Omental fat pad (tissue), 4 donors: Measurements from ENCODE around the gene ALG2. TPM values are rescaled to one million over a fixed set of nuclear protein-coding genes. Genes with fewer than 3 reads are reported as not detected.
A peak's percentile ranks its signal among the peaks of the same experiment; 100 is the strongest.

Source experiments
- ATAC-seq: fragments of 150-250 bp; one replicate; pipeline ENCODE4 v1.9.1; 2016; ENCODE audit warnings: mild to moderate bottlenecking, moderate library complexity; ENCODE audit not compliant: low FRiP score
- DNase-seq: peaks from one replicate; pipeline ENCODE4 v3.0.0-alpha.2; 2019; ENCODE audit warnings: low spot score
- total RNA-seq, 4 donors: library from RNA; depleted of rRNA; stranded (reverse); fragments of >200 nt; gene quantifications; one replicate each; pipeline ENCODE4 v1.1.0, GENCODE V29; 2016
- TF ChIP-seq, protein P1 (sequence below), 3 donors: fragments of 450-650 bp; IDR thresholded peaks; one replicate each; pipeline ENCODE4 v1.5.1; 2016 to 2017; ENCODE audit warnings: antibody characterized with exemption in 3 of 3, mild to moderate bottlenecking in 3 of 3, moderate library complexity in 2 of 3

The ALG2 gene
- total RNA-seq, 4 donors from 2014 or later, result 29.6 to 62.9 (median 44.5) TPM

- DNase-seq, result no peak
- TF ChIP-seq, protein P1, sequence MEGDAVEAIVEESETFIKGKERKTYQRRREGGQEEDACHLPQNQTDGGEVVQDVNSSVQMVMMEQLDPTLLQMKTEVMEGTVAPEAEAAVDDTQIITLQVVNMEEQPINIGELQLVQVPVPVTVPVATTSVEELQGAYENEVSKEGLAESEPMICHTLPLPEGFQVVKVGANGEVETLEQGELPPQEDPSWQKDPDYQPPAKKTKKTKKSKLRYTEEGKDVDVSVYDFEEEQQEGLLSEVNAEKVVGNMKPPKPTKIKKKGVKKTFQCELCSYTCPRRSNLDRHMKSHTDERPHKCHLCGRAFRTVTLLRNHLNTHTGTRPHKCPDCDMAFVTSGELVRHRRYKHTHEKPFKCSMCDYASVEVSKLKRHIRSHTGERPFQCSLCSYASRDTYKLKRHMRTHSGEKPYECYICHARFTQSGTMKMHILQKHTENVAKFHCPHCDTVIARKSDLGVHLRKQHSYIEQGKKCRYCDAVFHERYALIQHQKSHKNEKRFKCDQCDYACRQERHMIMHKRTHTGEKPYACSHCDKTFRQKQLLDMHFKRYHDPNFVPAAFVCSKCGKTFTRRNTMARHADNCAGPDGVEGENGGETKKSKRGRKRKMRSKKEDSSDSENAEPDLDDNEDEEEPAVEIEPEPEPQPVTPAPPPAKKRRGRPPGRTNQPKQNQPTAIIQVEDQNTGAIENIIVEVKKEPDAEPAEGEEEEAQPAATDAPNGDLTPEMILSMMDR (IDR thresholded peaks at IDR 0.05), result no peak
Observed at GRCh38 chr9:99173570-99174504, 47.9 kb downstream of the ALG2 start.

GRCh38 chr9:99172124-99173091 is 49.3 kb downstream of the ALG2 start:
- TF ChIP-seq, protein P1 (IDR thresholded peaks at IDR 0.05), result no peak
- peak; percentile 31 for ATAC-seq
- no peak for DNase-seq

More at GRCh38 chr9:99173570-99174504, 47.9 kb downstream of the ALG2 start:
- no peak for ATAC-seq

GRCh38 chr9:99171225-99172123 is 50.3 kb downstream of the ALG2 start:
- TF ChIP-seq, protein P1 (IDR thresholded peaks at IDR 0.05), result no peak
- no peak for DNase-seq
- no peak for ATAC-seq

DNA sequence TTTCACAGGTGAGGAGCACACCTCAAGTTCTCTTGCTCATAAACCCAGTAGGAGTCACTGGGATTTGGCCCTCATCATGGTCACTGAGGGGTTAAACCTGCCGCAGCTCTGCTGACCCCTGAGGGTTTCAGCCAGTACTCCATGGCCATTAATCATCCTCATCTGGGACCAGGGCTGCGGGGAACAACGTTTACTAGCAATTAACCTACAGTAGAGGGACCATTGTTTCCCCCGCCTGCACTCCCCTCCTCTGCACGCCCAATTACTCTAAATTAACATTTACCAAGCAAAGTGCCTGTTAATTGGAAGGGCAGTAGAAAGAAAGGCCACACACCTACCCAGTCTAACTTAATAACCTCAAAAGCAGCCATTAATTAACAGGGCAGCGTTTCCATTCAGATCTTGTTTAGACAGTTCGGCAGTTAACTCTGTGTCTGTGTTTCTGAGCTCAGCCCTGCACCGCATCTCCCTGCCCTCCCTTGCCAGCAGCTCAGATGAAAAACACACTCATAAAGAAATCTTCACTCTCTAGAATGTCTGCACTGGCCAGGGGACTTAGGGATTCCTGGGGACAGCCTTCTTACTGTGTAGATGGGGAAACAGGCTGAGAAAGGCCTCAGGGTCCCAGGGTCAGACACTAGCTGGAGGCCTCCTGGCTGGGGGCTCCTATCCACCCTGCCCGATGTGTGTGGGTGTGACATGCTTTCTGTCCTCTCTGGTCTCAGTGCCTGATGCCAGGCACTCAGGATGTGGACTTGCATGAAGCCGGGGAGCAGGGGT is 51.6 kb downstream of the ALG2 start:
- ATAC-seq (no peak), DNase-seq (no peak)
- TF ChIP-seq, protein P1 (IDR thresholded peaks at IDR 0.05), result no peak

GRCh38 chr9:99169086-99169485 is 52.7 kb downstream of the ALG2 start:
- ATAC-seq (no peak), DNase-seq (no peak)
- TF ChIP-seq, protein P1 (IDR thresholded peaks at IDR 0.05), result no peak
